Brain pericyte (primary cell): ENCODE results near the gene SLC1A4.

Experiments used
- DNase-seq: peaks from one replicate; pipeline ENCODE4 v3.0.0-alpha.2; 2012; ENCODE audit warnings: low read depth, low spot score

Gene SLC1A4

DNA sequence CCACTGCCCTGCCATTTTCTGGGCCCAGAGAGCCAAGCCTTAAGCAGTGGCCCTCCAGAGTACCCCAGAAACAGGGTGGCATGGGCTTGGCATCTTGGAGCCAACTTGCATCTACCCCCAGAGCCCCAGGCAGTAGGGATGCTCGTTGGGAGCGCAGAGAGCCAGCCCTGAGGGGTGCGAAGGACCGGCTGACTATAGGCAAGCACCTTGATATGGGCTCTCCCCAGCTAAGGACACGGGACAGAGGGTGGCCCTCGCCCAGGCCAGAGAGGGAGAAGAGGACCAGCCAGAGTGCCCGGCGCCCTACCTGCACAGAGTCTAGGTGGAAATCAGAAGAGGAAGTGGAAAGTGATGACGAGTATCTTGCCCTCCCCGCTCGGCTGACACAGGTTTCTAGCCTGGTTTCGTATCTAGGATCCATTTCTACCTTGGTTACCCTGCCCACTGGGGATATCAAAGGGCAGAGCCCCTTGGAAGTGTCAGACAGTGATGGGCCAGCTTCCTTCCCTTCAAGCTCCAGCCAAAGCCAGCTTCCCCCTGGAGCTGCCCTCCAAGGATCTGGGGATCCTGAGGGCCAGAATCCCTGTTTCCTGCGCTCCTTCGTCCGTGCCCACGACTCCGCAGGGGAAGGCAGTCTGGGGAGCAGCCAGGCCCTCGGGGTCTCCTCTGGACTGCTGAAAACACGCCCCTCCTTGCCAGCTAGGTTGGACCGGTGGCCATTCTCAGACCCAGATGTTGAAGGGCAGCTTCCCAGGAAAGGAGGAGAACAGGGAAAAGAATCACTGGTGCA, 83.2 kb downstream of the SLC1A4 start:
- no peak for DNase-seq
